Peyer's patch (tissue), 4 donors: ENCODE results near the gene ZNF678. TPM values are rescaled to one million over a fixed set of nuclear protein-coding genes. Genes with fewer than 3 reads are reported as not detected.

ENCODE experiments used
- DNase-seq, 3 donors: peaks; one replicate each; pipeline ENCODE4 v3.0.0-alpha.2; 2017 to 2019
- H3K27ac ChIP-seq, 4 donors: fragments of 200-600 bp; sonication (generic); one replicate each; pipeline ENCODE4 v1.5.1; 2016 to 2019
- H3K27me3 ChIP-seq, 2 donors: fragments of 200-600 bp; sonication (generic); one replicate each; pipeline ENCODE4 v1.5.1; 2019
- H3K36me3 ChIP-seq, 3 donors: fragments of 200-600 bp; sonication (generic); one replicate each; pipeline ENCODE4 v1.5.1; 2016 to 2019
- H3K4me1 ChIP-seq, 4 donors: fragments of 200-600 bp; sonication (generic); one replicate each; pipeline ENCODE4 v1.5.1; 2016 to 2019
- H3K4me3 ChIP-seq, 4 donors: fragments of 200-600 bp; sonication (generic); 1 replicate in 3 of 4; 2 replicates in 1 of 4; pipeline ENCODE4 v1.5.1; 2016 to 2019; ENCODE audit warnings: mild to moderate bottlenecking in 1 of 4
- H3K9me3 ChIP-seq, 4 donors: fragments of 200-600 bp; sonication (generic); one replicate each; pipeline ENCODE4 v1.5.1; 2016 to 2019; ENCODE audit warnings: mild to moderate bottlenecking in 1 of 4
- CTCF ChIP-seq, 6 experiments: fragments of 450-650 bp in 4 of 6; fragments of 200-600 bp in 2 of 6; sonication (generic) in 1 of 6; IDR thresholded peaks; one replicate each; pipeline ENCODE4 v1.5.1; 2017 to 2019; ENCODE audit warnings: antibody characterized with exemption in 6 of 6, mild to moderate bottlenecking in 3 of 6, moderate library complexity in 1 of 6
- POLR2A ChIP-seq, 2 donors: fragments of 450-650 bp; IDR thresholded peaks; one replicate each; pipeline ENCODE4 v1.5.1; 2017; ENCODE audit warnings: antibody characterized with exemption in 2 of 2, mild to moderate bottlenecking in 2 of 2, moderate library complexity in 2 of 2
- total RNA-seq, 4 donors: library from RNA; depleted of rRNA; stranded (reverse); fragments of >200 nt; gene quantifications; one replicate each; pipeline ENCODE4 v1.1.0, GENCODE V29; 2016

ZNF678 gene
- total RNA-seq, 4 donors from 2014 or later: 3.9 to 32.2 (median 10.6) TPM

- Histone ChIP-seq H3K27ac (no peak overlapping the region), H3K9me3 (no peaks in the 10 kb centered on the region), H3K36me3 (no peaks in the 10 kb centered on the region), H3K4me1 (peaks cover 0 to 9% (median 0%) of the 10 kb centered on the region in 4 donors), H3K4me3 (no peak overlapping the region), H3K27me3 (peaks cover 0 to 4% of the 10 kb centered on the region in 2 donors)
- no peak for DNase-seq
- TF ChIP-seq CTCF (IDR thresholded peaks at IDR 0.05): no peak
- no peak for TF ChIP-seq POLR2A (IDR thresholded peaks at IDR 0.05)
Measured at GRCh38 chr1:227562037-227562436, 1.3 kb upstream of the ZNF678 start.

GRCh38 chr1:227562933-227563323, 428 bp upstream of the ZNF678 start:
- Histone ChIP-seq H3K27ac (peak overlapping the region in 1 of 4 donors; percentile 92), H3K4me3 (peak overlapping the region in 2 of 4 donors; percentile 61 to 76), H3K9me3 (no peaks in the 10 kb centered on the region), H3K27me3 (peaks cover 0 to 4% of the 10 kb centered on the region in 2 donors), H3K4me1 (peaks cover 0 to 9% (median 0%) of the 10 kb centered on the region in 4 donors), H3K36me3 (no peaks in the 10 kb centered on the region)
- no peak for DNase-seq
- TF ChIP-seq CTCF (IDR thresholded peaks at IDR 0.05): no peak
- no peak for TF ChIP-seq POLR2A (IDR thresholded peaks at IDR 0.05)

- H3K27ac ChIP-seq: no peak overlapping the region
- H3K4me1 ChIP-seq: peaks cover 0 to 9% (median 0%) of the 10 kb centered on the region in 4 donors
- H3K4me3 ChIP-seq: no peak overlapping the region
- no peaks in the 10 kb centered on the region for H3K9me3 ChIP-seq
- no peak for DNase-seq
- TF ChIP-seq CTCF (IDR thresholded peaks at IDR 0.05): no peak
- TF ChIP-seq POLR2A (IDR thresholded peaks at IDR 0.05): no peak
- H3K36me3 ChIP-seq: no peaks in the 10 kb centered on the region
- H3K27me3 ChIP-seq: no peaks in the 10 kb centered on the region
Measured at GRCh38 chr1:227567256-227567655, 3.9 kb downstream of the ZNF678 start.

- Histone ChIP-seq H3K4me1 (peaks cover 0 to 9% (median 0%) of the 10 kb centered on the region in 4 donors), H3K9me3 (no peaks in the 10 kb centered on the region), H3K27ac (no peak overlapping the region), H3K36me3 (no peaks in the 10 kb centered on the region), H3K4me3 (no peak overlapping the region), H3K27me3 (no peaks in the 10 kb centered on the region)
- no peak for DNase-seq
- TF ChIP-seq POLR2A (IDR thresholded peaks at IDR 0.05): no peak
- no peak for TF ChIP-seq CTCF (IDR thresholded peaks at IDR 0.05)
Measured at GRCh38 chr1:227568593-227568992, 5.2 kb downstream of the ZNF678 start.

- Histone ChIP-seq H3K27ac (no peak overlapping the region), H3K36me3 (no peaks in the 10 kb centered on the region), H3K4me3 (no peak overlapping the region), H3K4me1 (no peaks in the 10 kb centered on the region), H3K27me3 (no peaks in the 10 kb centered on the region), H3K9me3 (peaks cover 0 to 5% (median 0%) of the 10 kb centered on the region in 4 donors)
- no peak for DNase-seq
- TF ChIP-seq CTCF (IDR thresholded peaks at IDR 0.05) (no peak), POLR2A (IDR thresholded peaks at IDR 0.05) (no peak)
Measured at GRCh38 chr1:227572752-227573151, 9.4 kb downstream of the ZNF678 start.

GRCh38 chr1:227574926-227575325, 11.6 kb downstream of the ZNF678 start:
- Histone ChIP-seq H3K36me3 (no peaks in the 10 kb centered on the region), H3K9me3 (peaks cover 0 to 5% (median 0%) of the 10 kb centered on the region in 4 donors), H3K27ac (no peak overlapping the region), H3K4me3 (no peak overlapping the region), H3K4me1 (no peaks in the 10 kb centered on the region), H3K27me3 (no peaks in the 10 kb centered on the region)
- TF ChIP-seq POLR2A (IDR thresholded peaks at IDR 0.05): no peak
- no peak for TF ChIP-seq CTCF (IDR thresholded peaks at IDR 0.05)
- no peak for DNase-seq
